ENCODE data around the gene GTSE1. TPM values are rescaled to one million over a fixed set of nuclear protein-coding genes. Genes with fewer than 3 reads are reported as not detected.

GTSE1 gene
- total RNA-seq, 1 experiment from 2014 or later = 64.6 TPM

- Histone ChIP-seq H2AFZ (no peak overlapping the region), H3K9me2 (ENCODE audit: insufficient read depth) (no peaks in the 10 kb centered on the region), H3K4me1 (replicated peaks; ENCODE audit: insufficient read depth) (no peaks in the 10 kb centered on the region), H3K27ac (no peak overlapping the region), H3K36me3 (ENCODE audit: low read depth) (no peaks in the 10 kb centered on the region), H3K27me3 (ENCODE audit: insufficient read depth, low read depth) (no peaks in the 10 kb centered on the region), H3K79me2 (ENCODE audit: low read depth) (no peaks in the 10 kb centered on the region), H3F3A (ENCODE audit: insufficient read depth, low read depth) (peaks cover 38% of the 10 kb centered on the region), H3K9me3 (ENCODE audit: insufficient read depth, low read depth) (no peaks in the 10 kb centered on the region), H3K4me2 (no peak overlapping the region), H3K4me3 (no peak overlapping the region), H4K20me1 (ENCODE audit: insufficient read depth) (peaks cover 14% of the 10 kb centered on the region)
- DNase-seq = no peak
- TF ChIP-seq, protein P1, sequence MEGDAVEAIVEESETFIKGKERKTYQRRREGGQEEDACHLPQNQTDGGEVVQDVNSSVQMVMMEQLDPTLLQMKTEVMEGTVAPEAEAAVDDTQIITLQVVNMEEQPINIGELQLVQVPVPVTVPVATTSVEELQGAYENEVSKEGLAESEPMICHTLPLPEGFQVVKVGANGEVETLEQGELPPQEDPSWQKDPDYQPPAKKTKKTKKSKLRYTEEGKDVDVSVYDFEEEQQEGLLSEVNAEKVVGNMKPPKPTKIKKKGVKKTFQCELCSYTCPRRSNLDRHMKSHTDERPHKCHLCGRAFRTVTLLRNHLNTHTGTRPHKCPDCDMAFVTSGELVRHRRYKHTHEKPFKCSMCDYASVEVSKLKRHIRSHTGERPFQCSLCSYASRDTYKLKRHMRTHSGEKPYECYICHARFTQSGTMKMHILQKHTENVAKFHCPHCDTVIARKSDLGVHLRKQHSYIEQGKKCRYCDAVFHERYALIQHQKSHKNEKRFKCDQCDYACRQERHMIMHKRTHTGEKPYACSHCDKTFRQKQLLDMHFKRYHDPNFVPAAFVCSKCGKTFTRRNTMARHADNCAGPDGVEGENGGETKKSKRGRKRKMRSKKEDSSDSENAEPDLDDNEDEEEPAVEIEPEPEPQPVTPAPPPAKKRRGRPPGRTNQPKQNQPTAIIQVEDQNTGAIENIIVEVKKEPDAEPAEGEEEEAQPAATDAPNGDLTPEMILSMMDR (conservative IDR thresholded peaks at IDR 0.05) = no peak
- TF ChIP-seq EZH2 (IDR thresholded peaks at IDR 0.05; ENCODE audit: low read depth) = no peak
- POLR2A ChIA-PET (ENCODE audit: unreplicated experiment) = interaction anchor here (0.6 kb wide), 1 partner anchor 83 kb away, joined by 3 read pairs; no protein-coding TSS in a partner anchor
- intact Hi-C loops (cut with micrococcal nuclease; ENCODE audit: unreplicated experiment) = no loop called here
- CTCF ChIA-PET = no interaction called here
- no TSS peak for BruUV-seq (replicated peaks)
These were observed 62.7 kb downstream of the GTSE1 start for GRCh38 chr22:46359362-46359761.

DNA sequence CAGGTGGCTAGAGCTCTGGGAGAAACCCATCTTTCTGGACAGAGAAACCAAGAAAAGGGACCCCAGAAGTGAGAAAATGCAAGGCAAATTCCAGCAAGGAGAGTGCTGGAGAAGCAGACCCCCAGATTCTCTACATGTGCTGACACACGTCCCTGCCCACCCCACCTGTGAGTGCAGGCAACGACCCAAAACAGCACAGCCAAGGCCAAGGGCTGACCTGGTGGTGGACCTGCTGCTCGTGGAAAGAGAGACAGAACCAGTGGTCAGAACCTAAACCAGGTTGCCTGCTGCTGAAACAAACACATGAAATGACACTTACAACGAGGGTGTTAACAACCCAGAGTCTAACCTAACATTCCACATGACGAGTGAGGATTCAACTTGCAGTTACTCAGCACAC is 63.4 kb downstream of the GTSE1 start:
- BruUV-seq (replicated peaks) = TSS peak; percentile 37
- Histone ChIP-seq H2AFZ (no peak overlapping the region), H3K79me2 (ENCODE audit: low read depth) (no peaks in the 10 kb centered on the region), H3K4me1 (replicated peaks; ENCODE audit: insufficient read depth) (no peaks in the 10 kb centered on the region), H3K4me2 (no peak overlapping the region), H3K27ac (no peak overlapping the region), H3K9me3 (ENCODE audit: insufficient read depth, low read depth) (no peaks in the 10 kb centered on the region), H3K9me2 (ENCODE audit: insufficient read depth) (no peaks in the 10 kb centered on the region), H3K27me3 (ENCODE audit: insufficient read depth, low read depth) (no peaks in the 10 kb centered on the region), H4K20me1 (ENCODE audit: insufficient read depth) (peaks cover 14% of the 10 kb centered on the region), H3K36me3 (ENCODE audit: low read depth) (no peaks in the 10 kb centered on the region), H3F3A (ENCODE audit: insufficient read depth, low read depth) (peaks cover 38% of the 10 kb centered on the region), H3K4me3 (no peak overlapping the region)
- no peak for TF ChIP-seq EZH2 (IDR thresholded peaks at IDR 0.05; ENCODE audit: low read depth)
- TF ChIP-seq, protein P1 (conservative IDR thresholded peaks at IDR 0.05) = no peak
- ChIA-PET CTCF (no interaction called here), POLR2A (ENCODE audit: unreplicated experiment) (no interaction called here)
- intact Hi-C loops (cut with micrococcal nuclease; ENCODE audit: unreplicated experiment) = no loop called here
- DNase-seq = no peak

DNA sequence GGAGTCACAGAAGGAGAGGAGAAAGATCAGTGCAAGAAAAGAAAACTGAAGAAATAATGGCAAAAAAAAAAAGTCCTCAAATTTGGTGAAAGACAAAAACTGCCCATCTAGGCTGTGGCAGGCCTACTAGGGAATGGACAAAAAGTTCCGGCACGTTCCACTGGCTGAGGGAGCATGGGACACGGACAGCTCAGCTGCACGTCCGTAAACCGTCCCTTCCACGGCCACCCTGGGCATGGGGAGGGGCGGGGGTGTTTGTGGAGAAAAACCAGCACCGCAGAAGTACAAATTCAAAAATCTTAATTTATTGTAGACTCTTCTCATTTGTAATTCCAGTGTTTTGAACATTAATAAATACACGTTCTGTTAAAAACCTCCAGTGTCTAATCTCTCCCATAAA is 64.2 kb downstream of the GTSE1 start:
- H3K79me2 ChIP-seq (ENCODE audit: low read depth) = no peaks in the 10 kb centered on the region
- DNase-seq = no peak
- H3K27me3 ChIP-seq (ENCODE audit: insufficient read depth, low read depth) = no peaks in the 10 kb centered on the region
- TF ChIP-seq, protein P1 (conservative IDR thresholded peaks at IDR 0.05) = no peak
- TF ChIP-seq EZH2 (IDR thresholded peaks at IDR 0.05; ENCODE audit: low read depth) = no peak
- H3K9me3 ChIP-seq (ENCODE audit: insufficient read depth, low read depth) = no peaks in the 10 kb centered on the region
- BruUV-seq (replicated peaks) = no TSS peak
- no peak overlapping the region for H3K27ac ChIP-seq
- no peak overlapping the region for H2AFZ ChIP-seq
- no peak overlapping the region for H3K4me3 ChIP-seq
- no peaks in the 10 kb centered on the region for H3K9me2 ChIP-seq (ENCODE audit: insufficient read depth)
- intact Hi-C loops (cut with micrococcal nuclease; ENCODE audit: unreplicated experiment) = no loop called here
- CTCF ChIA-PET = no interaction called here
- H3F3A ChIP-seq (ENCODE audit: insufficient read depth, low read depth) = peaks cover 38% of the 10 kb centered on the region
- no peaks in the 10 kb centered on the region for H3K4me1 ChIP-seq (replicated peaks; ENCODE audit: insufficient read depth)
- H3K4me2 ChIP-seq = no peak overlapping the region
- POLR2A ChIA-PET (ENCODE audit: unreplicated experiment) = no interaction called here
- H4K20me1 ChIP-seq (ENCODE audit: insufficient read depth) = peaks cover 14% of the 10 kb centered on the region; the same call in 1 of the 2 replicates
- no peaks in the 10 kb centered on the region for H3K36me3 ChIP-seq (ENCODE audit: low read depth)
